ENCODE measurements around the gene STPG1.

GRCh38 chr1:24389231-24389678, 24.3 kb downstream of the STPG1 start:
- no peak for TF ChIP-seq CTCF (IDR thresholded peaks at IDR 0.05; ENCODE audit: insufficient read depth, low read length)
- no peak for TF ChIP-seq POLR2AphosphoS5 (IDR thresholded peaks at IDR 0.05; ENCODE audit: low read depth)
